HepG2 (cell line): ENCODE data around the gene AFAP1. TPM values are rescaled to one million over a fixed set of nuclear protein-coding genes. Genes with fewer than 3 reads are reported as not detected.

ENCODE experiments used
- HDAC2 ChIP-seq: sonication (generic); formaldehyde crosslinking; IDR thresholded peaks from 2 replicates; pipeline ENCODE4 v1.4.0; 2020; ENCODE audit warnings: missing genetic modification reagents
- NFATC3 ChIP-seq: sonication (generic); formaldehyde crosslinking; IDR thresholded peaks from 2 replicates; pipeline ENCODE4 v1.5.1; 2020; ENCODE audit warnings: mild to moderate bottlenecking, missing genetic modification reagents
- SMAD1 ChIP-seq: sonication (generic); formaldehyde crosslinking; IDR thresholded peaks from 2 replicates; pipeline ENCODE4 v1.4.0; 2020; ENCODE audit warnings: missing genetic modification reagents, low read depth, mild to moderate bottlenecking, borderline replicate concordance
- ZNF251 ChIP-seq: sonication (generic); formaldehyde crosslinking; IDR thresholded peaks from 2 replicates; pipeline ENCODE4 v1.9.0; 2021; ENCODE audit warnings: mild to moderate bottlenecking, missing genetic modification reagents
- ZNF33A ChIP-seq: sonication (generic); formaldehyde crosslinking; IDR thresholded peaks from 2 replicates; pipeline ENCODE4 v1.5.1; 2020; ENCODE audit warnings: missing genetic modification reagents, mild to moderate bottlenecking, moderate library complexity, borderline replicate concordance
- ZNF589 ChIP-seq: sonication (generic); formaldehyde crosslinking; conservative IDR thresholded peaks from 2 replicates; pipeline ENCODE4 v1.8.0; 2022; ENCODE audit warnings: mild to moderate bottlenecking, moderate library complexity, missing genetic modification reagents
- ZNF746 ChIP-seq: sonication (generic); formaldehyde crosslinking; IDR thresholded peaks from 2 replicates; pipeline ENCODE4 v1.8.0; 2022; ENCODE audit warnings: mild to moderate bottlenecking, missing genetic modification reagents
- ZNF780A ChIP-seq: sonication (generic); formaldehyde crosslinking; IDR thresholded peaks from 2 replicates; pipeline ENCODE4 v1.8.0; 2022; ENCODE audit warnings: mild to moderate bottlenecking, missing genetic modification reagents, moderate library complexity
- polyA plus RNA-seq, 8 experiments: library from polyadenylated mRNA; depleted of rRNA in 3 of 8; stranded (reverse) in 7 of 8; unstranded in 1 of 8; fragments of >200 nt; fragmentation: Illumina TruSeq in 4 of 8; extraction: Trizol in 4 of 8; gene quantifications; 2 replicates each; pipeline versions ENCODE4 v1.2.1 to v1.2.3, GENCODE V29; 2011 to 2016; ENCODE audit warnings: low read depth in 4 of 8, missing spikeins in 1 of 8, mixed read lengths in 1 of 8; ENCODE audit not compliant: insufficient read depth in 1 of 8
- total RNA-seq, 5 experiments: library from RNA; depleted of rRNA; stranded (reverse); fragments of >200 nt; fragmentation: Illumina TruSeq; extraction: Trizol; gene quantifications; 2 replicates each; pipeline ENCODE4 v1.2.3, GENCODE V29; 2016; ENCODE audit warnings: low read depth in 1 of 5
- TF ChIP-seq, protein P1 (sequence below), 2 experiments: sonication (generic) in 1 of 2; formaldehyde crosslinking in 1 of 2; IDR thresholded peaks; 2 replicates each; pipeline versions ENCODE4 v1.5.1 to v1.6.1; 2011 to 2020; ENCODE audit warnings: borderline replicate concordance in 1 of 2, low read depth in 1 of 2, low read length in 1 of 2, mild to moderate bottlenecking in 1 of 2, missing genetic modification reagents in 1 of 2, moderate library complexity in 1 of 2
- TF ChIP-seq, protein P2 (sequence below): sonication (generic); formaldehyde crosslinking; IDR thresholded peaks from 2 replicates; pipeline ENCODE4 v1.4.0; 2020; ENCODE audit warnings: mild to moderate bottlenecking, missing genetic modification reagents, borderline replicate concordance
- TF ChIP-seq, protein P3 (sequence below): sonication (generic); formaldehyde crosslinking; IDR thresholded peaks from 2 replicates; pipeline ENCODE4 v1.8.1; 2023; ENCODE audit warnings: mild to moderate bottlenecking, missing genetic modification reagents, borderline replicate concordance
- TF ChIP-seq, protein P4 (sequence below): sonication (generic); formaldehyde crosslinking; IDR thresholded peaks from 2 replicates; pipeline ENCODE4 v1.4.0; 2020; ENCODE audit warnings: mild to moderate bottlenecking, low read depth, missing genetic modification reagents
- TF ChIP-seq, protein P5 (sequence below): IDR thresholded peaks from 2 replicates; pipeline ENCODE4 v1.4.0; 2020; ENCODE audit warnings: mild to moderate bottlenecking, missing genetic modification reagents

Gene AFAP1
- total and polyA plus RNA-seq, 2 of the 13 experiments (the other 11 are each of a cell fraction or from before 2014, with no cell fraction given) = 2.5 TPM

DNA sequence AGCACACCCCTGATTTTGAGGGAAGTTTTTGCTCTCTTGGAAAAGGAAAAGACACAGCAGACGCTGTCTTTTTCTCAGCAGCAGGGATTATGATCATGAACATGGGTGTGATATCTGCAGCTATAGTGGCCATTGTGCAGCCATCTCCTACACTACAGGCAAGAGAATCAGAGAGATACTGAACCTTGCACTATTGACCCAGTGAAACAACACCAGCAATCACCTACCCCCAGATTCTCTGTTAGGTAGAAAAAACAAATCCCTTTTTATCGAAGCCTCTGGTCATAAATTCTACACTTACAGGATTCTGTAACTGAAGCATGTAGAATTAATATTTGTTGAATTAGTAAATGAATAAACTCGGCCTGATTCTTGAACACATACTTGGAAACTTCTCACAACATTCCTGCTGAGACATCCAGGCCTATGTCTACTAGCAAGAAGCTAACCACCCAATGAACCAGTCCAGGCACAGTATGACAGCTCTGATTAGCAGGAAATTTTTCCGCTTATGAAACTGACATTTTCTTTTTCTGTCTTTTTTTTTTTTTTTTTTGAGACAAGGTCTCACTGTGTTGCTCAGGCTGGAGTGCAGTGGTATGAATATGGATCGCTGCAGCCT, 5.0 kb upstream of the AFAP1 start (continued):
- TF ChIP-seq, protein P1, sequence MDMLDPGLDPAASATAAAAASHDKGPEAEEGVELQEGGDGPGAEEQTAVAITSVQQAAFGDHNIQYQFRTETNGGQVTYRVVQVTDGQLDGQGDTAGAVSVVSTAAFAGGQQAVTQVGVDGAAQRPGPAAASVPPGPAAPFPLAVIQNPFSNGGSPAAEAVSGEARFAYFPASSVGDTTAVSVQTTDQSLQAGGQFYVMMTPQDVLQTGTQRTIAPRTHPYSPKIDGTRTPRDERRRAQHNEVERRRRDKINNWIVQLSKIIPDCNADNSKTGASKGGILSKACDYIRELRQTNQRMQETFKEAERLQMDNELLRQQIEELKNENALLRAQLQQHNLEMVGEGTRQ (IDR thresholded peaks at IDR 0.05; ENCODE audit: low read depth, low read length) = no peak
- TF ChIP-seq, protein P1 (CRISPR knock-in tag; IDR thresholded peaks at IDR 0.05; ENCODE audit: borderline replicate concordance) = no peak
- TF ChIP-seq ZNF746 (CRISPR knock-in tag) (no peak), NFATC3 (CRISPR knock-in tag) (no peak), ZNF251 (CRISPR knock-in tag) (no peak), HDAC2 (CRISPR knock-in tag) (0 out of 2 replicates have a peak, but pooled peaks have one; percentile 41), ZNF780A (CRISPR knock-in tag) (no peak), SMAD1 (CRISPR knock-in tag) (no peak), ZNF33A (no peak), ZNF589 (CRISPR knock-in tag) (no peak)
- TF ChIP-seq, protein P2, sequence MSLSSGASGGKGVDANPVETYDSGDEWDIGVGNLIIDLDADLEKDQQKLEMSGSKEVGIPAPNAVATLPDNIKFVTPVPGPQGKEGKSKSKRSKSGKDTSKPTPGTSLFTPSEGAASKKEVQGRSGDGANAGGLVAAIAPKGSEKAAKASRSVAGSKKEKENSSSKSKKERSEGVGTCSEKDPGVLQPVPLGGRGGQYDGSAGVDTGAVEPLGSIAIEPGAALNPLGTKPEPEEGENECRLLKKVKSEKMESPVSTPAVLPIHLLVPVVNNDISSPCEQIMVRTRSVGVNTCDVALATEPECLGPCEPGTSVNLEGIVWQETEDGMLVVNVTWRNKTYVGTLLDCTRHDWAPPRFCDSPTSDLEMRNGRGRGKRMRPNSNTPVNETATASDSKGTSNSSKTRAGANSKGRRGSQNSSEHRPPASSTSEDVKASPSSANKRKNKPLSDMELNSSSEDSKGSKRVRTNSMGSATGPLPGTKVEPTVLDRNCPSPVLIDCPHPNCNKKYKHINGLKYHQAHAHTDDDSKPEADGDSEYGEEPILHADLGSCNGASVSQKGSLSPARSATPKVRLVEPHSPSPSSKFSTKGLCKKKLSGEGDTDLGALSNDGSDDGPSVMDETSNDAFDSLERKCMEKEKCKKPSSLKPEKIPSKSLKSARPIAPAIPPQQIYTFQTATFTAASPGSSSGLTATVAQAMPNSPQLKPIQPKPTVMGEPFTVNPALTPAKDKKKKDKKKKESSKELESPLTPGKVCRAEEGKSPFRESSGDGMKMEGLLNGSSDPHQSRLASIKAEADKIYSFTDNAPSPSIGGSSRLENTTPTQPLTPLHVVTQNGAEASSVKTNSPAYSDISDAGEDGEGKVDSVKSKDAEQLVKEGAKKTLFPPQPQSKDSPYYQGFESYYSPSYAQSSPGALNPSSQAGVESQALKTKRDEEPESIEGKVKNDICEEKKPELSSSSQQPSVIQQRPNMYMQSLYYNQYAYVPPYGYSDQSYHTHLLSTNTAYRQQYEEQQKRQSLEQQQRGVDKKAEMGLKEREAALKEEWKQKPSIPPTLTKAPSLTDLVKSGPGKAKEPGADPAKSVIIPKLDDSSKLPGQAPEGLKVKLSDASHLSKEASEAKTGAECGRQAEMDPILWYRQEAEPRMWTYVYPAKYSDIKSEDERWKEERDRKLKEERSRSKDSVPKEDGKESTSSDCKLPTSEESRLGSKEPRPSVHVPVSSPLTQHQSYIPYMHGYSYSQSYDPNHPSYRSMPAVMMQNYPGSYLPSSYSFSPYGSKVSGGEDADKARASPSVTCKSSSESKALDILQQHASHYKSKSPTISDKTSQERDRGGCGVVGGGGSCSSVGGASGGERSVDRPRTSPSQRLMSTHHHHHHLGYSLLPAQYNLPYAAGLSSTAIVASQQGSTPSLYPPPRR = no peak
- TF ChIP-seq, protein P3, sequence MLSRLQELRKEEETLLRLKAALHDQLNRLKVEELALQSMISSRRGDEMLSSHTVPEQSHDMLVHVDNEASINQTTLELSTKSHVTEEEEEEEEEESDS (CRISPR knock-in tag) = no peak
- TF ChIP-seq, protein P4, sequence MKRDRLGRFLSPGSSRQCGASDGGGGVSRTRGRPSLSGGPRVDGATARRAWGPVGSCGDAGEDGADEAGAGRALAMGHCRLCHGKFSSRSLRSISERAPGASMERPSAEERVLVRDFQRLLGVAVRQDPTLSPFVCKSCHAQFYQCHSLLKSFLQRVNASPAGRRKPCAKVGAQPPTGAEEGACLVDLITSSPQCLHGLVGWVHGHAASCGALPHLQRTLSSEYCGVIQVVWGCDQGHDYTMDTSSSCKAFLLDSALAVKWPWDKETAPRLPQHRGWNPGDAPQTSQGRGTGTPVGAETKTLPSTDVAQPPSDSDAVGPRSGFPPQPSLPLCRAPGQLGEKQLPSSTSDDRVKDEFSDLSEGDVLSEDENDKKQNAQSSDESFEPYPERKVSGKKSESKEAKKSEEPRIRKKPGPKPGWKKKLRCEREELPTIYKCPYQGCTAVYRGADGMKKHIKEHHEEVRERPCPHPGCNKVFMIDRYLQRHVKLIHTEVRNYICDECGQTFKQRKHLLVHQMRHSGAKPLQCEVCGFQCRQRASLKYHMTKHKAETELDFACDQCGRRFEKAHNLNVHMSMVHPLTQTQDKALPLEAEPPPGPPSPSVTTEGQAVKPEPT (CRISPR knock-in tag) = no peak
- TF ChIP-seq, protein P5, sequence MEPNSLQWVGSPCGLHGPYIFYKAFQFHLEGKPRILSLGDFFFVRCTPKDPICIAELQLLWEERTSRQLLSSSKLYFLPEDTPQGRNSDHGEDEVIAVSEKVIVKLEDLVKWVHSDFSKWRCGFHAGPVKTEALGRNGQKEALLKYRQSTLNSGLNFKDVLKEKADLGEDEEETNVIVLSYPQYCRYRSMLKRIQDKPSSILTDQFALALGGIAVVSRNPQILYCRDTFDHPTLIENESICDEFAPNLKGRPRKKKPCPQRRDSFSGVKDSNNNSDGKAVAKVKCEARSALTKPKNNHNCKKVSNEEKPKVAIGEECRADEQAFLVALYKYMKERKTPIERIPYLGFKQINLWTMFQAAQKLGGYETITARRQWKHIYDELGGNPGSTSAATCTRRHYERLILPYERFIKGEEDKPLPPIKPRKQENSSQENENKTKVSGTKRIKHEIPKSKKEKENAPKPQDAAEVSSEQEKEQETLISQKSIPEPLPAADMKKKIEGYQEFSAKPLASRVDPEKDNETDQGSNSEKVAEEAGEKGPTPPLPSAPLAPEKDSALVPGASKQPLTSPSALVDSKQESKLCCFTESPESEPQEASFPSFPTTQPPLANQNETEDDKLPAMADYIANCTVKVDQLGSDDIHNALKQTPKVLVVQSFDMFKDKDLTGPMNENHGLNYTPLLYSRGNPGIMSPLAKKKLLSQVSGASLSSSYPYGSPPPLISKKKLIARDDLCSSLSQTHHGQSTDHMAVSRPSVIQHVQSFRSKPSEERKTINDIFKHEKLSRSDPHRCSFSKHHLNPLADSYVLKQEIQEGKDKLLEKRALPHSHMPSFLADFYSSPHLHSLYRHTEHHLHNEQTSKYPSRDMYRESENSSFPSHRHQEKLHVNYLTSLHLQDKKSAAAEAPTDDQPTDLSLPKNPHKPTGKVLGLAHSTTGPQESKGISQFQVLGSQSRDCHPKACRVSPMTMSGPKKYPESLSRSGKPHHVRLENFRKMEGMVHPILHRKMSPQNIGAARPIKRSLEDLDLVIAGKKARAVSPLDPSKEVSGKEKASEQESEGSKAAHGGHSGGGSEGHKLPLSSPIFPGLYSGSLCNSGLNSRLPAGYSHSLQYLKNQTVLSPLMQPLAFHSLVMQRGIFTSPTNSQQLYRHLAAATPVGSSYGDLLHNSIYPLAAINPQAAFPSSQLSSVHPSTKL (CRISPR knock-in tag) = peak; percentile 31; the same call in 1 of the 2 replicates
